ENCODE results near the gene PPP1R13B. TPM values are rescaled to one million over a fixed set of nuclear protein-coding genes. Genes with fewer than 3 reads are reported as not detected.

PPP1R13B gene
- polyA plus RNA-seq, 1 of the 3 experiments (the other 2 are of a cell fraction), result 5.7 TPM

DNA sequence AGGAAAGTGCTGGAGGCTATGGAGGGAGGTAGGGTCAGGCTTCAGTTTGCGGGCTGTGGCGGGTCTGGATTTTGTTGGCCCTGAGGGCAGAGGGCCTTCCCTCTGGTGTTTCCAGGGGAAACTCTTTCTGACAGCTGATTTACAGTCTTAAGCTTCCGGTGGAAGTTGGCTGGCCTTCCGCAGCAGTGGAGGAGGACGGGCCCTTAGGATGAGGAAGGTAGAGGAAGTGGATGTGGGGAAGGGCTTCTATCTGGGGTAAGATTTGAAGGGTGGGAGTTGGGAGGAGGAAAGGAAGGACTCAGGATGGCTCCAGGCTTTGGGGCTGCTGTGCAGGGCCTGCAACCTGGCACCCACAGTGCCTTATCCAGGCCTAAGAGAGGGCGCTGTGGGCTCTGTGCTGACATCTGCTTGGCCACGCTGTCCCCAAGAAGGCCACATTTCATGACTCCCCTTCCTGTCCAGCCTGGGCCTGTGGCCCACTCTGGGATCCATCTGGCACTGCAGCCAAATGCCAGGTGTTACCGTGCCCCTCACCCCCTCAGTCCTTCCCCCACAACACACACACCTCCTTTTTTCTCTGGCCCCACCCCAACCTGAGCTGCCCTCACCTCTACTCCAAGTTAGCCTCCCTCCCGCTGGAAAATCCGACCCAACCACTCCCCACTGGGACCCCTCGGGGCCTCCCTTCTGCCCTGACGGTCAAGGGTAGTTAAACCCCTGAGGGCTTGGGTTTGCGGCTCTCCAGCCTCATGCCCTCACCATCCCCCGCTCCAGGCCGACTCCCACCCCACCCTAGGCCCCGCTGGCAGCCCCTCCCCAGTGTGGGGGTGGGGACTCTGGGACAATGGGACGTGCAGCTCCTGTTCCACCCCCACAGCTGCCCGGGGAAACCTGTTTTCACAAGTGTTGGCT lies 7.7 kb upstream of the PPP1R13B start:
- Histone ChIP-seq H3K4me1 (ENCODE audit: control insufficient read depth in 1 of 2, insufficient read depth in 2 of 2, low read depth in 1 of 2, low read length in 1 of 2) (peaks cover 0 to 8% of the 10 kb centered on the region in 2 experiments; a peak in 1 of 4 replicates), H3K9me2 (no peaks in the 10 kb centered on the region), H4K20me1 (ENCODE audit: insufficient read depth) (no peaks in the 10 kb centered on the region), H3F3A (replicated peaks; ENCODE audit: insufficient read depth) (no peaks in the 10 kb centered on the region), H3K27me3 (ENCODE audit: insufficient read depth) (no peaks in the 10 kb centered on the region), H3K9me3 (no peaks in the 10 kb centered on the region), H3K4me2 (no peak overlapping the region), H3K36me3 (replicated peaks in 1 of 2; ENCODE audit: control insufficient read depth in 1 of 2, insufficient read depth in 2 of 2, low read length in 1 of 2) (no peaks in the 10 kb centered on the region), H3K9ac (no peak overlapping the region), H3K4me3 (ENCODE audit: low read depth in 2 of 2, low read length in 1 of 2) (no peak overlapping the region), H2AFZ (ENCODE audit: low read depth) (no peak overlapping the region), H3K27ac (ENCODE audit: low read depth in 2 of 2, low read length in 1 of 2) (no peak overlapping the region; a peak in 1 of 4 replicates), H3K79me2 (ENCODE audit: insufficient read depth) (no peaks in the 10 kb centered on the region)
- WGBS (ENCODE audit: low lambda C conversion rate), result 74% methylated on average over 16 of the region's 18 CpGs
- ChIA-PET CTCF (interaction anchor here (0.7 to 1.9 kb wide), 6 partner anchors 11 to 55 kb away, joined by 3 to 7 read pairs (median 4); no protein-coding TSS in a partner anchor), POLR2A (no interaction called here)
- peak; percentile 8; the same call in 1 of the 2 replicates for TF ChIP-seq SMC3 (IDR thresholded peaks at IDR 0.05; ENCODE audit: low read depth, low read length)
- TF ChIP-seq RAD21 (IDR thresholded peaks at IDR 0.05; ENCODE audit: low read length), result peak; percentile 30
- TF ChIP-seq MXI1 (IDR thresholded peaks at IDR 0.05; ENCODE audit: low read depth, low read length), result no peak
- DNase-seq, result peak; percentile 54

DNA sequence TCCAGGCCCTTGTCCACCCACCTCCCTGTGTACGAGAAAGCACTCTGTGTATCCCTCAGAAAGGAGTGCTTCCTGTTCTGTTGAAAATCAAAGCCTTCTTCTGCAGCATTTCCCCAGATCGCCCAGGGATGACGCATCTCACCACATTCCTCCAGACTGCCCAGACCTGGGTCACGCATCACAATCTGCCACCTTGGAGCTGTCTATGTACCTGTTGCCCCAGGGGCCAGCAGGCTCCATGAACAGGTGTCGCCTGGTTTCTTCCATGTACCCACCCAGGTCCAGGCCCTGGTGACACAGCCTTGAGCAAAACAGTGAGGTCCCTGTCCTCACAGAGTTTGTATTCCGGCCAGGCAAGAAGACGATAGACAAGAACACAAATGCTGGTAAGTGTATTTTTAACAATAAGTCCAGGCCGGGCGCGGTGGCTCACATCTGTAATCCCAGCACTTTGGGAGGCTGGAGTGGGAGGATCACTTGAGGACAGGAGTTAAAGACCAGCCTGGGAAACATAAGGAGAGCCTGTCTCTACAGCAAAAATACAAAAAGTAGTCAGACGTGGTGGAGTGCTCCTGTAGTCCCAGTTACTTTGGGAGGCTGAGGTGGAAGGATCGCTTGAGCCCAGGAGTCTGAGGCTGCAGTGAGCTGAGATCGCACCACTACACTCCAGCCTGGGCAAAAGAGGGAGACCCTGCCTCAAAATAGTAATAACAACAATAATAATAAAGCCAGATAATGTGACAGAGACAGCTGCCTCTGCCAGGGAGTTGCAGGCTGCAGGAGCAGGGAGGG lies 6.8 kb upstream of the PPP1R13B start:
- Histone ChIP-seq H4K20me1 (ENCODE audit: insufficient read depth) (no peaks in the 10 kb centered on the region), H3K4me1 (ENCODE audit: control insufficient read depth in 1 of 2, insufficient read depth in 2 of 2, low read depth in 1 of 2, low read length in 1 of 2) (peaks cover 0 to 8% of the 10 kb centered on the region in 2 experiments; a peak in 1 of 4 replicates), H3K79me2 (ENCODE audit: insufficient read depth) (no peaks in the 10 kb centered on the region), H3K27ac (ENCODE audit: low read depth in 2 of 2, low read length in 1 of 2) (no peak overlapping the region), H2AFZ (ENCODE audit: low read depth) (no peak overlapping the region), H3K9ac (no peak overlapping the region), H3K9me3 (no peaks in the 10 kb centered on the region), H3K4me2 (no peak overlapping the region), H3K9me2 (no peaks in the 10 kb centered on the region), H3K36me3 (replicated peaks in 1 of 2; ENCODE audit: control insufficient read depth in 1 of 2, insufficient read depth in 2 of 2, low read length in 1 of 2) (no peaks in the 10 kb centered on the region), H3F3A (replicated peaks; ENCODE audit: insufficient read depth) (no peaks in the 10 kb centered on the region), H3K27me3 (ENCODE audit: insufficient read depth) (no peaks in the 10 kb centered on the region), H3K4me3 (ENCODE audit: low read depth in 2 of 2, low read length in 1 of 2) (no peak overlapping the region)
- WGBS (ENCODE audit: low lambda C conversion rate), result 88% methylated on average over 12 of the region's 13 CpGs
- no peak for TF ChIP-seq TAF1 (IDR thresholded peaks at IDR 0.05; ENCODE audit: borderline replicate concordance, low read depth, low read length)
- TF ChIP-seq CHD2 (IDR thresholded peaks at IDR 0.05; ENCODE audit: low read length, partially characterized antibody), result no peak
- no peak for TF ChIP-seq FOXM1 (IDR thresholded peaks at IDR 0.05; ENCODE audit: low read depth)
- TF ChIP-seq TCF12 (IDR thresholded peaks at IDR 0.05), result no peak
- no peak for TF ChIP-seq GATA2 (CRISPR knock-in tag; IDR thresholded peaks at IDR 0.05)
- no peak for TF ChIP-seq POLR2AphosphoS5 (IDR thresholded peaks at IDR 0.05; ENCODE audit: low read depth, low read length)
- TF ChIP-seq, protein P1, sequence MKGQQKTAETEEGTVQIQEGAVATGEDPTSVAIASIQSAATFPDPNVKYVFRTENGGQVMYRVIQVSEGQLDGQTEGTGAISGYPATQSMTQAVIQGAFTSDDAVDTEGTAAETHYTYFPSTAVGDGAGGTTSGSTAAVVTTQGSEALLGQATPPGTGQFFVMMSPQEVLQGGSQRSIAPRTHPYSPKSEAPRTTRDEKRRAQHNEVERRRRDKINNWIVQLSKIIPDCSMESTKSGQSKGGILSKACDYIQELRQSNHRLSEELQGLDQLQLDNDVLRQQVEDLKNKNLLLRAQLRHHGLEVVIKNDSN (IDR thresholded peaks at IDR 0.05; ENCODE audit: borderline replicate concordance, low read depth), result no peak
- TF ChIP-seq EZH2phosphoT487 (IDR thresholded peaks at IDR 0.05; ENCODE audit: borderline replicate concordance, low read depth), result no peak
- TF ChIP-seq, protein P2, sequence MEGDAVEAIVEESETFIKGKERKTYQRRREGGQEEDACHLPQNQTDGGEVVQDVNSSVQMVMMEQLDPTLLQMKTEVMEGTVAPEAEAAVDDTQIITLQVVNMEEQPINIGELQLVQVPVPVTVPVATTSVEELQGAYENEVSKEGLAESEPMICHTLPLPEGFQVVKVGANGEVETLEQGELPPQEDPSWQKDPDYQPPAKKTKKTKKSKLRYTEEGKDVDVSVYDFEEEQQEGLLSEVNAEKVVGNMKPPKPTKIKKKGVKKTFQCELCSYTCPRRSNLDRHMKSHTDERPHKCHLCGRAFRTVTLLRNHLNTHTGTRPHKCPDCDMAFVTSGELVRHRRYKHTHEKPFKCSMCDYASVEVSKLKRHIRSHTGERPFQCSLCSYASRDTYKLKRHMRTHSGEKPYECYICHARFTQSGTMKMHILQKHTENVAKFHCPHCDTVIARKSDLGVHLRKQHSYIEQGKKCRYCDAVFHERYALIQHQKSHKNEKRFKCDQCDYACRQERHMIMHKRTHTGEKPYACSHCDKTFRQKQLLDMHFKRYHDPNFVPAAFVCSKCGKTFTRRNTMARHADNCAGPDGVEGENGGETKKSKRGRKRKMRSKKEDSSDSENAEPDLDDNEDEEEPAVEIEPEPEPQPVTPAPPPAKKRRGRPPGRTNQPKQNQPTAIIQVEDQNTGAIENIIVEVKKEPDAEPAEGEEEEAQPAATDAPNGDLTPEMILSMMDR (IDR thresholded peaks at IDR 0.05), result no peak
- TF ChIP-seq ELF1 (IDR thresholded peaks at IDR 0.05), result no peak
- no peak for TF ChIP-seq RXRA (IDR thresholded peaks at IDR 0.05; ENCODE audit: borderline replicate concordance, low read depth)
- TF ChIP-seq RAD21 (IDR thresholded peaks at IDR 0.05; ENCODE audit: low read length), result no peak
- no peak for TF ChIP-seq MEF2A (IDR thresholded peaks at IDR 0.05; ENCODE audit: borderline replicate concordance, low read depth)
- no peak for TF ChIP-seq MXI1 (IDR thresholded peaks at IDR 0.05; ENCODE audit: low read depth, low read length)
- TF ChIP-seq TEAD4 (IDR thresholded peaks at IDR 0.05; ENCODE audit: borderline replicate concordance, insufficient read depth), result no peak
- TF ChIP-seq NRF1 (IDR thresholded peaks at IDR 0.05; ENCODE audit: low read depth, low read length), result no peak
- no peak for TF ChIP-seq GABPA (IDR thresholded peaks at IDR 0.05; ENCODE audit: low read depth)
- TF ChIP-seq NFIC (IDR thresholded peaks at IDR 0.05; ENCODE audit: borderline replicate concordance), result no peak
- ChIA-PET CTCF (interaction anchor here (0.6 to 1.8 kb wide), 6 partner anchors 10 to 242 kb away, joined by 3 to 5 read pairs (median 4); no protein-coding TSS in a partner anchor), POLR2A (no interaction called here)
- no peak for DNase-seq
